ENCODE data around the gene MTFR1L. TPM values are rescaled to one million over a fixed set of nuclear protein-coding genes. Genes with fewer than 3 reads are reported as not detected.

MTFR1L gene
- polyA plus RNA-seq, 1 donor (not counting 4 experiments of a cell fraction or from before 2014, with no cell fraction given) = 31.6 TPM

DNA sequence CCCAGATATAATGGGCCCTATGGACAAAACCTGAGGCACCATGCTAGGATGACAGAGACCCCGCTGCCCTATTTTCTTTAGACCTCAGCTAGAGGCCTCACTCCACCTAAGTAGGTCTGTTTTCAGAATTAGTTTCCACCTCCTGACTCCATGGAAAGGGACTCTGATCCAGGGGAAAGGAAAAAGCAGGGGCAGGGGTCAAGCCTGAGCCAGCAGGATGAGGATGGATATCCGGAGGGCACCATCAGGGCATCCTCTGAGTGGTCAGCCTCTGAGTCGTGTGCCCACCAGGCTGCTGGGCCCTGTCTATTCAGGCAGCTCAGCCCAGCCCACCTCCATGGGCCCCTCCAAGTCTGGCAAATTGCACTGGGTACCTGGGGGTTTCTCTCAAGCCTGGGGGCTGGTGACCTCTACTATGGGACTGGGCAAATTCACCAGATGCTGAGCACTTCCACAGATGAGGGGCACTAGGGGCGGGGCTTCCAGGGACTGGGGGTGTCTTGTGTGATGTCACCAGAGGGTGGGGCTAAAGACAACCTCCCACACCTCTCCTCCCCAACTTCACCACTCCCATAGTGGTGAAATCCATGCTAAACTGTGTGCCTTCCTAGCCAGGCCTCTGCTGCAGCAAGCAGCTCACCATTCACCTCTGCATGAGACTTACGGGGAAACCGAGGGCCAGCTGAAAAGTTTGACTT, 50.3 kb downstream of the MTFR1L start:
- H3K9me1 ChIP-seq (ENCODE audit: control insufficient read depth, extremely low read depth, insufficient read depth, low read length) = no peaks in the 10 kb centered on the region
- no peak overlapping the region for H3K9ac ChIP-seq (ENCODE audit: control insufficient read depth, extremely low read depth, insufficient read depth, low read length)
- no peaks in the 10 kb centered on the region for H3K27me3 ChIP-seq (ENCODE audit: control insufficient read depth, extremely low read depth, insufficient read depth, low read length)
- H3K9me3 ChIP-seq (ENCODE audit: control insufficient read depth, low read depth, low read length) = no peaks in the 10 kb centered on the region
- no peak overlapping the region for H2AFZ ChIP-seq (ENCODE audit: control insufficient read depth, low read length)
- TF ChIP-seq, protein P1, sequence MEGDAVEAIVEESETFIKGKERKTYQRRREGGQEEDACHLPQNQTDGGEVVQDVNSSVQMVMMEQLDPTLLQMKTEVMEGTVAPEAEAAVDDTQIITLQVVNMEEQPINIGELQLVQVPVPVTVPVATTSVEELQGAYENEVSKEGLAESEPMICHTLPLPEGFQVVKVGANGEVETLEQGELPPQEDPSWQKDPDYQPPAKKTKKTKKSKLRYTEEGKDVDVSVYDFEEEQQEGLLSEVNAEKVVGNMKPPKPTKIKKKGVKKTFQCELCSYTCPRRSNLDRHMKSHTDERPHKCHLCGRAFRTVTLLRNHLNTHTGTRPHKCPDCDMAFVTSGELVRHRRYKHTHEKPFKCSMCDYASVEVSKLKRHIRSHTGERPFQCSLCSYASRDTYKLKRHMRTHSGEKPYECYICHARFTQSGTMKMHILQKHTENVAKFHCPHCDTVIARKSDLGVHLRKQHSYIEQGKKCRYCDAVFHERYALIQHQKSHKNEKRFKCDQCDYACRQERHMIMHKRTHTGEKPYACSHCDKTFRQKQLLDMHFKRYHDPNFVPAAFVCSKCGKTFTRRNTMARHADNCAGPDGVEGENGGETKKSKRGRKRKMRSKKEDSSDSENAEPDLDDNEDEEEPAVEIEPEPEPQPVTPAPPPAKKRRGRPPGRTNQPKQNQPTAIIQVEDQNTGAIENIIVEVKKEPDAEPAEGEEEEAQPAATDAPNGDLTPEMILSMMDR (optimal IDR thresholded peaks at IDR 0.05 in 1 of 3, IDR thresholded peaks at IDR 0.05 in 1 of 3, conservative IDR thresholded peaks at IDR 0.05 in 1 of 3; ENCODE audit: extremely low read depth in 1 of 3, insufficient read depth in 2 of 3, low read length in 3 of 3) = no peak
- no peak for TF ChIP-seq EZH2 (IDR thresholded peaks at IDR 0.05; ENCODE audit: low read length)
- H3K4me1 ChIP-seq (ENCODE audit: control insufficient read depth, extremely low read depth, insufficient read depth, low read length) = peaks cover 42% of the 10 kb centered on the region
- no peak overlapping the region for H3K4me2 ChIP-seq (ENCODE audit: control insufficient read depth, extremely low read depth, insufficient read depth, low read depth, low read length)
- no peak overlapping the region for H3K4me3 ChIP-seq (ENCODE audit: control insufficient read depth in 2 of 3, extremely low read depth in 1 of 3, insufficient read depth in 2 of 3, low read depth in 1 of 3, low read length in 3 of 3)
- H3K79me2 ChIP-seq (ENCODE audit: control insufficient read depth, insufficient read depth, low read length) = peaks cover 10% of the 10 kb centered on the region
- dilution Hi-C loops (cut with MboI; ENCODE audit: extremely low pct_ligation_motif_present, low sequenced_read_pairs) = no loop called here
- peaks cover 12% of the 10 kb centered on the region in 2 experiments for H3K36me3 ChIP-seq (ENCODE audit: control insufficient read depth in 2 of 2, extremely low read depth in 1 of 2, insufficient read depth in 2 of 2, low read length in 2 of 2)
- DNase-seq (ENCODE audit: low read depth, low spot score) = no peak
- no peak overlapping the region for H3K27ac ChIP-seq (ENCODE audit: control insufficient read depth, insufficient read depth, low read length)
- H4K20me1 ChIP-seq (ENCODE audit: control insufficient read depth, extremely low read depth, insufficient read depth, low read length) = no peaks in the 10 kb centered on the region
- FAIRE-seq = no peak

DNA sequence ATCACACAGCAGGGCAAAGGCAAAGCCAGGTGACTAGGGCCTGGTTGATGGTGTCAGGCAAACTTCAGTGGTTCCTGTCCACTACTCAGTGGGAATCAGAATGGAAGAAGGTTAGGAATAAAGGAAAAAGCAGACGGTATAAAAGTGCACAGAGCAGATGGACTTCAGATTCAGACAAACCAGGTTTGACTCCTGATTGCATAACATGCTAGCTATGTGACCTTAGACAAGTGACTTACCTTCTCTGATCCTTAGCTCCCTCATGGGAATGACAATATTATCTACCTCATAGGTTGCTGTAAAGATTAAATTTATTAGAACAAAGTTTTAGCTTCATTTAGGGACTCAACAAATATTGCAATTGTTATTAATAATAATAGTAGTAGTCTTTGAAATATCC, 50.9 kb downstream of the MTFR1L start:
- FAIRE-seq (no peak), DNase-seq (ENCODE audit: low read depth, low spot score) (no peak)
- dilution Hi-C loops (cut with MboI; ENCODE audit: extremely low pct_ligation_motif_present, low sequenced_read_pairs) = no loop called here
- no peak for TF ChIP-seq EZH2 (IDR thresholded peaks at IDR 0.05; ENCODE audit: low read length)
- TF ChIP-seq, protein P1 (optimal IDR thresholded peaks at IDR 0.05 in 1 of 3, IDR thresholded peaks at IDR 0.05 in 1 of 3, conservative IDR thresholded peaks at IDR 0.05 in 1 of 3; ENCODE audit: extremely low read depth in 1 of 3, insufficient read depth in 2 of 3, low read length in 3 of 3) = no peak
- H3K4me2 ChIP-seq (ENCODE audit: control insufficient read depth, extremely low read depth, insufficient read depth, low read depth, low read length) = no peak overlapping the region
- H3K36me3 ChIP-seq (ENCODE audit: control insufficient read depth in 2 of 2, extremely low read depth in 1 of 2, insufficient read depth in 2 of 2, low read length in 2 of 2) = peaks cover 12% of the 10 kb centered on the region in 2 experiments
- H4K20me1 ChIP-seq (ENCODE audit: control insufficient read depth, extremely low read depth, insufficient read depth, low read length) = no peaks in the 10 kb centered on the region
- no peaks in the 10 kb centered on the region for H3K9me3 ChIP-seq (ENCODE audit: control insufficient read depth, low read depth, low read length)
- H3K4me1 ChIP-seq (ENCODE audit: control insufficient read depth, extremely low read depth, insufficient read depth, low read length) = peaks cover 42% of the 10 kb centered on the region
- H2AFZ ChIP-seq (ENCODE audit: control insufficient read depth, low read length) = no peak overlapping the region
- no peaks in the 10 kb centered on the region for H3K9me1 ChIP-seq (ENCODE audit: control insufficient read depth, extremely low read depth, insufficient read depth, low read length)
- peaks cover 10% of the 10 kb centered on the region for H3K79me2 ChIP-seq (ENCODE audit: control insufficient read depth, insufficient read depth, low read length)
- no peak overlapping the region for H3K9ac ChIP-seq (ENCODE audit: control insufficient read depth, extremely low read depth, insufficient read depth, low read length)
- H3K27me3 ChIP-seq (ENCODE audit: control insufficient read depth, extremely low read depth, insufficient read depth, low read length) = no peaks in the 10 kb centered on the region
- H3K4me3 ChIP-seq (ENCODE audit: control insufficient read depth in 2 of 3, extremely low read depth in 1 of 3, insufficient read depth in 2 of 3, low read depth in 1 of 3, low read length in 3 of 3) = no peak overlapping the region
- no peak overlapping the region for H3K27ac ChIP-seq (ENCODE audit: control insufficient read depth, insufficient read depth, low read length)
